ENCODE results near the gene AGER.

- TF ChIP-seq ZFP3 (CRISPR knock-in tag; IDR thresholded peaks at IDR 0.05) (no peak), ESRRG (CRISPR knock-in tag; IDR thresholded peaks at IDR 0.05) (no peak), PPARA (CRISPR knock-in tag; IDR thresholded peaks at IDR 0.05; ENCODE audit: borderline replicate concordance) (no peak), BACH2 (CRISPR knock-in tag; IDR thresholded peaks at IDR 0.05; ENCODE audit: borderline replicate concordance) (no peak), OSR1 (CRISPR knock-in tag; IDR thresholded peaks at IDR 0.05) (no peak), RARB (CRISPR knock-in tag; IDR thresholded peaks at IDR 0.05) (no peak), ZNF565 (CRISPR knock-in tag; conservative IDR thresholded peaks at IDR 0.05; ENCODE audit: low read depth) (no peak), PATZ1 (CRISPR knock-in tag; IDR thresholded peaks at IDR 0.05; ENCODE audit: borderline replicate concordance) (no peak)
Observed at GRCh38 chr6:32215617-32216016, 31.6 kb upstream of the AGER start.
